PFSK-1 (cell line): Measurements from ENCODE around the gene FAM171A1. TPM values are rescaled to one million over a fixed set of nuclear protein-coding genes. Genes with fewer than 3 reads are reported as not detected.

Experiments
- FOXP2 ChIP-seq: optimal IDR thresholded peaks from 2 replicates; pipeline ENCODE3; 2011; ENCODE audit warnings: borderline replicate concordance, control low read depth, inconsistent platforms; ENCODE audit not compliant: insufficient read depth; ENCODE audit errors: extremely low read length, extremely low read depth
- POLR2AphosphoS5 ChIP-seq: IDR thresholded peaks from 2 replicates; pipeline ENCODE4 v1.6.1; 2012; ENCODE audit warnings: low read depth, mild to moderate bottlenecking, control low read depth, low read length, moderate library complexity
- SIN3A ChIP-seq: IDR thresholded peaks from 2 replicates; pipeline ENCODE4 v1.6.1; 2012; ENCODE audit warnings: mild to moderate bottlenecking, low read length, moderate library complexity, borderline replicate concordance; ENCODE audit not compliant: insufficient read depth
- TAF1 ChIP-seq: IDR thresholded peaks from 2 replicates; pipeline ENCODE4 v1.6.1; 2012; ENCODE audit warnings: low read length, control low read depth, borderline replicate concordance; ENCODE audit not compliant: insufficient read depth
- polyA plus RNA-seq: library from polyadenylated mRNA; unstranded; fragments of >200 nt; gene quantifications from one replicate; pipeline ENCODE4 v1.2.1, GENCODE V29; 2012; ENCODE audit warnings: low read depth, missing spikeins; ENCODE audit not compliant: insufficient read length
- TF ChIP-seq, protein P1 (sequence below), 2 experiments: IDR thresholded peaks; 2 replicates each; pipeline versions ENCODE4 v1.6.1 to v1.8.0; 2011 to 2012; ENCODE audit warnings: low read depth in 2 of 2, low read length in 2 of 2, control low read depth in 1 of 2, inconsistent platforms in 1 of 2, mild to moderate bottlenecking in 1 of 2, moderate library complexity in 1 of 2; ENCODE audit not compliant: insufficient read depth in 1 of 2

FAM171A1 gene
- polyA plus RNA-seq = 6.7 TPM

DNA sequence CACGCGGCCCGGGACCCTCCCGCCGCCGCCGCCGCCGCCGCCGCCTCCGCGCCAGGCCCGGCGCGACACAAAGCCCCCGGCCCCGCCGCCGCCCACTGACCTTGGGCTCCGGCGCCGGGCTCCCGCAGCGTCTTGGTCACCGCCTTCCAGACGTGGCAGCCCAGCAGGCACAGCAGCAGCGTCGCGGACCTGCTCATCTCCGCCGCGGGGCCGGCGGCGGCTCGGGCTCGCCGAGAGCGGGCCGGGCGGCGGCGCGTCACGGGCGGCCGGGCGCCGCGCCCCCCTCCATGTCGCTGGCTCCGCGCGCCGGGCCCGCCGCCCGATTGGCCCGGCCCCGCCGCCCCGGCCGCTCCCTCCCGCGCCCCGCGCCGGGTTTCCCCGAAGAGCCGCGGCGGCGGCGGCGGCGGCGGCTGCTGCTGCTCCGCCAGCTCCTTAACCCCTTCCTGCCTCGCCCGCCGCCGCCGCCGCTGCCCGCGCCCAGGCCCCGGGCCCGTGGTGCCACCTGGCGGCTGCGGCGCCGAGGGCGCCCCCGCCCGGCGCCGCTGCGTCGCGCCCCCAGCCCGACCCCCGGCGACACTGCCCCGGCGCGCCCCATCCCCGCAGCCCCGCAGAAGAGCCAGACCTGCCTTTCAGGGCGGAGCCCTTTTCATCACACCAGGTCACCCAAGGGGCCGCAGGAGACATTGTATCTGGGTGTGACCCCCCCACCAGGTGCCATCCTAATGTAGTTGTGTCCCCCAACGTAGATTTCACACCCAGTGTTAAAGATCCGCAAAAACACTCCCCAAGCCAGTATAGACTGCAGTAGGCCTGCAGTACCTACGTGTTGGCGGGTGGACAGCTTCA is at the start of gene FAM171A1:
FAM171A1 (minus strand) TSS at position 434 of the 846 bp plus-strand sequence; CDS start at position 197, 237 bp downstream.
- TF ChIP-seq POLR2AphosphoS5 (no peak), FOXP2 (no peak), TAF1 (no peak), SIN3A (no peak)
- TF ChIP-seq, protein P1, sequence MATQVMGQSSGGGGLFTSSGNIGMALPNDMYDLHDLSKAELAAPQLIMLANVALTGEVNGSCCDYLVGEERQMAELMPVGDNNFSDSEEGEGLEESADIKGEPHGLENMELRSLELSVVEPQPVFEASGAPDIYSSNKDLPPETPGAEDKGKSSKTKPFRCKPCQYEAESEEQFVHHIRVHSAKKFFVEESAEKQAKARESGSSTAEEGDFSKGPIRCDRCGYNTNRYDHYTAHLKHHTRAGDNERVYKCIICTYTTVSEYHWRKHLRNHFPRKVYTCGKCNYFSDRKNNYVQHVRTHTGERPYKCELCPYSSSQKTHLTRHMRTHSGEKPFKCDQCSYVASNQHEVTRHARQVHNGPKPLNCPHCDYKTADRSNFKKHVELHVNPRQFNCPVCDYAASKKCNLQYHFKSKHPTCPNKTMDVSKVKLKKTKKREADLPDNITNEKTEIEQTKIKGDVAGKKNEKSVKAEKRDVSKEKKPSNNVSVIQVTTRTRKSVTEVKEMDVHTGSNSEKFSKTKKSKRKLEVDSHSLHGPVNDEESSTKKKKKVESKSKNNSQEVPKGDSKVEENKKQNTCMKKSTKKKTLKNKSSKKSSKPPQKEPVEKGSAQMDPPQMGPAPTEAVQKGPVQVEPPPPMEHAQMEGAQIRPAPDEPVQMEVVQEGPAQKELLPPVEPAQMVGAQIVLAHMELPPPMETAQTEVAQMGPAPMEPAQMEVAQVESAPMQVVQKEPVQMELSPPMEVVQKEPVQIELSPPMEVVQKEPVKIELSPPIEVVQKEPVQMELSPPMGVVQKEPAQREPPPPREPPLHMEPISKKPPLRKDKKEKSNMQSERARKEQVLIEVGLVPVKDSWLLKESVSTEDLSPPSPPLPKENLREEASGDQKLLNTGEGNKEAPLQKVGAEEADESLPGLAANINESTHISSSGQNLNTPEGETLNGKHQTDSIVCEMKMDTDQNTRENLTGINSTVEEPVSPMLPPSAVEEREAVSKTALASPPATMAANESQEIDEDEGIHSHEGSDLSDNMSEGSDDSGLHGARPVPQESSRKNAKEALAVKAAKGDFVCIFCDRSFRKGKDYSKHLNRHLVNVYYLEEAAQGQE (IDR thresholded peaks at IDR 0.05; ENCODE audit: insufficient read depth in 1 of 2, low read depth in 2 of 2, low read length in 2 of 2) = no peak

DNA sequence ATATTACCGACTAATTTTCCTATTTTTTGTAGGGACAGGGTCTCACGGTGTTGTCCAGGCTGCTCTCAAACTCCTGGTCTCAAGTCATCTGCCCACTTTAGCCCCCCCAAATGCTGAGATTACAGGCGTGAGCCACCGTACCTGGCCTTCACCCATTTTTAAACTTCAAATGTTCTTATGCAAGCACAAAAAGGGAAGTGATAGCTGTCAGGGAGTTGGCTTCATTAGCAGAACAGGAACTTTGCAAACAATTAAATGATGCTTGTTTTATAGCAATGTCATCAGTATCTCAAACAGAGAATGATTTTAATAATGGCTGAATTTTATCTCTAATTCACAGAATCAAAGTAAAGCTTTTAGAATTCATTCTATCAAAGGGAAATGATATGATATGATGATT is 49.8 kb upstream of the FAM171A1 start:
- TF ChIP-seq POLR2AphosphoS5 (no peak), SIN3A (no peak), TAF1 (no peak), FOXP2 (no peak)
- TF ChIP-seq, protein P1 (IDR thresholded peaks at IDR 0.05; ENCODE audit: insufficient read depth in 1 of 2, low read depth in 2 of 2, low read length in 2 of 2) = no peak

DNA sequence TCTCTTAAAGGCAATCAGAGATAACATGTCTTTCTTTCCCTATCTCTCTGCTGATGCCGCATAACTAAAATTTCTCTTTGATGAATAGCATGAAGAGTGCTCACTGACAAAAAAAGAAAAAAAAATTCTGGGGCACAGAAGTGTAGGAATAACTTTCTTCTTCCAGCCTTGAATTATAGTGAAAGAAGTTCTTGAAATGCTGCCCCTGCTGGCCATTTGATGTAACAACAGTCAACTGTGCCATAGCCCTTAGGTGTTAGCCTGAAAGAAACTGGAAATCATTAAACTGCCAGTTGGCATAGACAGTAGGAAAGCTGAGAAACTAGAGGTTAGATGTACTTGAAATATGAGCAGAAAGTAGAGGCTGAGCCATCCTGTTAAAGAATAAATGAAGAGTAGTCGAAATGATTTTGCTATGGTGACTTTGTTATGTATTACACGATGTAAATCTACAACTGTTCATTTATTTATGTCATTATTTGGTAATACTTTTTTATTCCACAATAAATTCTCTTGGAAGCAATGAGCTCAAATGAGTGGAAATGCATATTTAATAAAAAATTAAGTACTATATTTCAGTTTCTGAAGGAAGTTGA is 48.3 kb upstream of the FAM171A1 start:
- TF ChIP-seq, protein P1 (IDR thresholded peaks at IDR 0.05; ENCODE audit: insufficient read depth in 1 of 2, low read depth in 2 of 2, low read length in 2 of 2) = no peak
- TF ChIP-seq TAF1 (no peak), SIN3A (no peak), POLR2AphosphoS5 (no peak), FOXP2 (no peak)

DNA sequence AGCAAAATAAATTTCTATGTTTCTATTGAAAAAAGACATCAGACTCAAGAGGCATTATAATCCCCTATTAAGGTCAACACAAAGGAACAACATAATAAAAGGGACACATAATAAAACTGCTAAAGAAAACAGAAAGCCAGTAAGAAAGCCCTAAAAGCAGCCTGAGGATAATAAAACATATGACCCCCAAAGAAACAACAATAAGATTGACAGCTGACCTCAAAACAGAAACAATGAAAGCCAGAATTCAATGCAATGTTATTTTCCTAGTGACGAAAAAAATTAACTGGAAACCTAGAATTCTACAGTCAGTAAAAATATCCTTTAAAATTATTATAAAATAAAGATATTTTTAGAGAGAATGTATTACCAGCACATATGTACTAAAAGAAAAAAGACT is 44.9 kb upstream of the FAM171A1 start:
- TF ChIP-seq POLR2AphosphoS5 (no peak), TAF1 (no peak), FOXP2 (no peak), SIN3A (no peak)
- TF ChIP-seq, protein P1 (IDR thresholded peaks at IDR 0.05; ENCODE audit: insufficient read depth in 1 of 2, low read depth in 2 of 2, low read length in 2 of 2) = no peak
